ENCODE measurements around the gene STAM2.

Gene STAM2

GRCh38 chr2:152154462-152154861 is 21.1 kb downstream of the STAM2 start:
- no peak for ATAC-seq
- TF ChIP-seq POU6F1 (CRISPR knock-in tag; IDR thresholded peaks at IDR 0.05; ENCODE audit: borderline replicate concordance, low read depth) (no peak), ISL1 (CRISPR knock-in tag; IDR thresholded peaks at IDR 0.05) (no peak), ZFP3 (CRISPR knock-in tag; IDR thresholded peaks at IDR 0.05) (no peak)

- ATAC-seq: no peak
- TF ChIP-seq CSDC2 (CRISPR knock-in tag; IDR thresholded peaks at IDR 0.05): no peak
- no peak for TF ChIP-seq POU6F1 (CRISPR knock-in tag; IDR thresholded peaks at IDR 0.05; ENCODE audit: borderline replicate concordance, low read depth)
- no peak for TF ChIP-seq BACH2 (CRISPR knock-in tag; IDR thresholded peaks at IDR 0.05; ENCODE audit: borderline replicate concordance)
- no peak for TF ChIP-seq ISL1 (CRISPR knock-in tag; IDR thresholded peaks at IDR 0.05)
Observed at GRCh38 chr2:152134488-152135280, 40.9 kb downstream of the STAM2 start.

- no peak for ATAC-seq
- no peak for TF ChIP-seq CREB5 (CRISPR knock-in tag; IDR thresholded peaks at IDR 0.05; ENCODE audit: low read depth)
- no peak for TF ChIP-seq CSRNP3 (CRISPR knock-in tag; IDR thresholded peaks at IDR 0.05)
- TF ChIP-seq ZNF8 (CRISPR knock-in tag; IDR thresholded peaks at IDR 0.05): no peak
- TF ChIP-seq TOX (CRISPR knock-in tag; IDR thresholded peaks at IDR 0.05; ENCODE audit: borderline replicate concordance): no peak
- TF ChIP-seq ZNF565 (CRISPR knock-in tag; conservative IDR thresholded peaks at IDR 0.05; ENCODE audit: low read depth): no peak
- no peak for TF ChIP-seq ZFP30 (CRISPR knock-in tag; IDR thresholded peaks at IDR 0.05)
- no peak for TF ChIP-seq ESRRG (CRISPR knock-in tag; IDR thresholded peaks at IDR 0.05)
- TF ChIP-seq ARNTL (CRISPR knock-in tag; IDR thresholded peaks at IDR 0.05; ENCODE audit: borderline replicate concordance, low read depth): no peak
- TF ChIP-seq ZC3H10 (CRISPR knock-in tag; IDR thresholded peaks at IDR 0.05): no peak
- TF ChIP-seq TSHZ2 (CRISPR knock-in tag; IDR thresholded peaks at IDR 0.05): no peak
- no peak for TF ChIP-seq ZNF70 (CRISPR knock-in tag; IDR thresholded peaks at IDR 0.05)
- no peak for TF ChIP-seq POU6F1 (CRISPR knock-in tag; IDR thresholded peaks at IDR 0.05; ENCODE audit: borderline replicate concordance, low read depth)
- no peak for TF ChIP-seq ZFP3 (CRISPR knock-in tag; IDR thresholded peaks at IDR 0.05)
- no peak for TF ChIP-seq CSDC2 (CRISPR knock-in tag; IDR thresholded peaks at IDR 0.05)
- no peak for TF ChIP-seq PPARA (CRISPR knock-in tag; IDR thresholded peaks at IDR 0.05; ENCODE audit: borderline replicate concordance)
- no peak for TF ChIP-seq OSR1 (CRISPR knock-in tag; IDR thresholded peaks at IDR 0.05)
Observed at GRCh38 chr2:152132306-152132705, 43.3 kb downstream of the STAM2 start.

Data from SK-N-SH treated with all-trans-retinoic acid at 6 μM for 48 hours (cell line).